PC-9 (cell line): ENCODE measurements around the gene KIAA0513. TPM values are rescaled to one million over a fixed set of nuclear protein-coding genes. Genes with fewer than 3 reads are reported as not detected.

ENCODE experiments used
- BruUV-seq: library from RNA; stranded (reverse); fragments of 400-500 nt; replicated peaks from 2 replicates; lab custom pipeline; 2021; lab: Mats Ljungman, UMichigan
- CTCF ChIA-PET: fragments of 300-600 bp; sonication (Branson Sonifier 250); formaldehyde crosslinking; loops from one replicate; lab custom pipeline; 2022; ENCODE audit warnings: antibody characterized with exemption; lab: Charles Lee
- POLR2A ChIA-PET: fragments of 300-600 bp; sonication (Branson Sonifier 250); formaldehyde crosslinking; loops from one replicate; lab custom pipeline; 2022; ENCODE audit warnings: antibody characterized with exemption; ENCODE audit not compliant: unreplicated experiment; lab: Charles Lee
- DNase-seq, 2 experiments: peaks; one replicate each; pipeline versions ENCODE4 v3.0.0 to v3.0.0-alpha.2; 2015 to 2022; ENCODE audit warnings: mixed read lengths in 1 of 2
- H2AFZ ChIP-seq: fragments of 200-600 bp; sonication (generic); 2 replicates; pipeline ENCODE4 v1.8.1; 2017; ENCODE audit warnings: antibody characterized with exemption
- H3F3A ChIP-seq: fragments of 200-600 bp; sonication (generic); 2 replicates; pipeline ENCODE4 v1.8.1; 2017; ENCODE audit warnings: antibody characterized with exemption, mild to moderate bottlenecking, low read depth; ENCODE audit not compliant: insufficient read depth
- H3K27ac ChIP-seq: fragments of 200-600 bp; sonication (generic); 2 replicates; pipeline ENCODE4 v1.6.1; 2016; ENCODE audit warnings: mixed run types
- H3K27me3 ChIP-seq: fragments of 200-600 bp; sonication (generic); 2 replicates; pipeline ENCODE4 v1.6.1; 2016; ENCODE audit warnings: low read depth, mixed run types; ENCODE audit not compliant: insufficient read depth
- H3K36me3 ChIP-seq: fragments of 200-600 bp; sonication (generic); 2 replicates; pipeline ENCODE4 v1.6.1; 2016; ENCODE audit warnings: low read depth, mixed run types
- H3K4me1 ChIP-seq: fragments of 200-600 bp; sonication (generic); replicated peaks from 2 replicates; pipeline ENCODE4 v1.6.1; 2016; ENCODE audit warnings: mixed run types; ENCODE audit not compliant: insufficient read depth
- H3K4me2 ChIP-seq: fragments of 200-600 bp; sonication (generic); 2 replicates; pipeline ENCODE4 v1.6.1; 2017; ENCODE audit warnings: mixed run types
- H3K4me3 ChIP-seq: fragments of 200-600 bp; sonication (generic); 2 replicates; pipeline ENCODE4 v1.6.1; 2016; ENCODE audit warnings: mixed run types
- H3K79me2 ChIP-seq: fragments of 200-600 bp; sonication (generic); 2 replicates; pipeline ENCODE4 v1.6.1; 2017; ENCODE audit warnings: low read depth, mixed run types
- H3K9me2 ChIP-seq: fragments of 200-600 bp; sonication (generic); 2 replicates; pipeline ENCODE4 v1.8.1; 2017; ENCODE audit warnings: mild to moderate bottlenecking; ENCODE audit not compliant: insufficient read depth
- H3K9me3 ChIP-seq: fragments of 200-600 bp; sonication (generic); 2 replicates; pipeline ENCODE4 v1.8.1; 2016; ENCODE audit warnings: low read depth; ENCODE audit not compliant: insufficient read depth
- H4K20me1 ChIP-seq: fragments of 200-600 bp; sonication (generic); 2 replicates; pipeline ENCODE4 v1.8.1; 2017; ENCODE audit not compliant: insufficient read depth
- EZH2 ChIP-seq: fragments of 200-600 bp; sonication (generic); IDR thresholded peaks from 2 replicates; pipeline ENCODE4 v1.8.0; 2017; ENCODE audit warnings: antibody characterized with exemption, low read depth
- intact Hi-C: fragments of 100-400 bp; cut with micrococcal nuclease; formaldehyde crosslinking; loops from one replicate; pipeline ENCODE4 v1.10.0; 2022; ENCODE audit not compliant: unreplicated experiment
- total RNA-seq: library from RNA; stranded (reverse); gene quantifications from 2 replicates; pipeline ENCODE4 v1.2.3, GENCODE V29; 2021
- TF ChIP-seq, protein P1 (sequence below): fragments of 200-600 bp; sonication (generic); conservative IDR thresholded peaks from 2 replicates; pipeline ENCODE4 v1.6.1; 2017; ENCODE audit warnings: mixed run types, antibody characterized with exemption, mild to moderate bottlenecking, moderate library complexity

KIAA0513 gene
- total RNA-seq, 1 experiment from 2014 or later, result 4.3 TPM

GRCh38 chr16:84992717-84993075 is 34.9 kb upstream of the KIAA0513 start:
- Histone ChIP-seq H3K27ac (peak overlapping the region; percentile 94), H4K20me1 (no peaks in the 10 kb centered on the region), H3K4me3 (no peak overlapping the region), H3F3A (peaks cover 36% of the 10 kb centered on the region), H2AFZ (no peak overlapping the region), H3K9me3 (no peaks in the 10 kb centered on the region), H3K9me2 (no peaks in the 10 kb centered on the region), H3K4me2 (no peak overlapping the region), H3K4me1 (peaks cover 43% of the 10 kb centered on the region), H3K27me3 (no peaks in the 10 kb centered on the region), H3K36me3 (peaks cover 32% of the 10 kb centered on the region), H3K79me2 (peaks cover 63% of the 10 kb centered on the region)
- BruUV-seq, result no TSS peak
- intact Hi-C loops, result loop anchor here (5.0 kb wide), 1 partner anchor 35 kb away; the partner anchor contains the start of gene KIAA0513
- DNase-seq, result no peak
- ChIA-PET POLR2A (no interaction called here), CTCF (no interaction called here)
- TF ChIP-seq, protein P1, sequence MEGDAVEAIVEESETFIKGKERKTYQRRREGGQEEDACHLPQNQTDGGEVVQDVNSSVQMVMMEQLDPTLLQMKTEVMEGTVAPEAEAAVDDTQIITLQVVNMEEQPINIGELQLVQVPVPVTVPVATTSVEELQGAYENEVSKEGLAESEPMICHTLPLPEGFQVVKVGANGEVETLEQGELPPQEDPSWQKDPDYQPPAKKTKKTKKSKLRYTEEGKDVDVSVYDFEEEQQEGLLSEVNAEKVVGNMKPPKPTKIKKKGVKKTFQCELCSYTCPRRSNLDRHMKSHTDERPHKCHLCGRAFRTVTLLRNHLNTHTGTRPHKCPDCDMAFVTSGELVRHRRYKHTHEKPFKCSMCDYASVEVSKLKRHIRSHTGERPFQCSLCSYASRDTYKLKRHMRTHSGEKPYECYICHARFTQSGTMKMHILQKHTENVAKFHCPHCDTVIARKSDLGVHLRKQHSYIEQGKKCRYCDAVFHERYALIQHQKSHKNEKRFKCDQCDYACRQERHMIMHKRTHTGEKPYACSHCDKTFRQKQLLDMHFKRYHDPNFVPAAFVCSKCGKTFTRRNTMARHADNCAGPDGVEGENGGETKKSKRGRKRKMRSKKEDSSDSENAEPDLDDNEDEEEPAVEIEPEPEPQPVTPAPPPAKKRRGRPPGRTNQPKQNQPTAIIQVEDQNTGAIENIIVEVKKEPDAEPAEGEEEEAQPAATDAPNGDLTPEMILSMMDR, result no peak
- no peak for TF ChIP-seq EZH2

GRCh38 chr16:84993926-84994325 is 33.7 kb upstream of the KIAA0513 start:
- Histone ChIP-seq H2AFZ (no peak overlapping the region), H3K27ac (peak overlapping the region; percentile 94), H3K9me2 (no peaks in the 10 kb centered on the region), H3K4me3 (peak overlapping the region; percentile 9; the same call in 1 of the 2 replicates), H3K36me3 (peaks cover 31% of the 10 kb centered on the region), H4K20me1 (no peaks in the 10 kb centered on the region), H3K4me2 (peak overlapping the region; percentile 68), H3K27me3 (no peaks in the 10 kb centered on the region), H3K9me3 (no peaks in the 10 kb centered on the region), H3F3A (peaks cover 44% of the 10 kb centered on the region), H3K4me1 (peaks cover 56% of the 10 kb centered on the region), H3K79me2 (peaks cover 75% of the 10 kb centered on the region)
- TF ChIP-seq, protein P1, result no peak
- no peak for TF ChIP-seq EZH2
- intact Hi-C loops, result loop anchor here (2.0 to 5.0 kb wide), 3 partner anchors 17 to 43 kb away; partner anchors contain the start of genes KIAA0513 and ZDHHC7
- POLR2A ChIA-PET, result no interaction called here
- CTCF ChIA-PET, result no interaction called here
- BruUV-seq, result no TSS peak
- no peak for DNase-seq

DNA sequence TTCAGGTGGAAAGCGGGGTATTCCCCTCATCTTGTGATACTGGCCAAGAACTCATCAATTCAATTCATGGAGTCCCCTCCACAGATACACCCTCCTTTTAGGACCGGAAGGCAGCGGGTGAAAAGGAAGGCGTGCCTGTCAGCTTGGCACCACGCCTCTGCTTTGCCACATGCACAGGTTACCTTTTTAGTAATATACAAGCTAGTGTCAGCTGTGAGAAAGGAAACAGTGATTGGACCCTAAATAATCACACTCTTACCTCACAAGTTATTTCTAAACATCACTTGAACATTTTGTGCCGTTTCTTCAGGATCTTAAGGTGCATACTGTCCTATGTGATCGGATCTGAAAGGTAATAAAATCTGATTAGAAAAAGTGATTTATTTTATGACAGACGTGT is 31.9 kb upstream of the KIAA0513 start:
- Histone ChIP-seq H3K9me3 (no peaks in the 10 kb centered on the region), H3K4me2 (peak overlapping the region; percentile 68), H3K79me2 (peaks cover 88% of the 10 kb centered on the region), H3K27me3 (no peaks in the 10 kb centered on the region), H2AFZ (no peak overlapping the region), H3K9me2 (no peaks in the 10 kb centered on the region), H3K4me1 (peaks cover 73% of the 10 kb centered on the region), H3F3A (peaks cover 62% of the 10 kb centered on the region), H4K20me1 (no peaks in the 10 kb centered on the region), H3K36me3 (peaks cover 23% of the 10 kb centered on the region), H3K4me3 (peak overlapping the region; percentile 5; the same call in 1 of the 2 replicates), H3K27ac (peak overlapping the region; percentile 94)
- POLR2A ChIA-PET, result no interaction called here
- no peak for DNase-seq
- TF ChIP-seq, protein P1, result no peak
- no peak for TF ChIP-seq EZH2
- BruUV-seq, result no TSS peak
- intact Hi-C loops, result loop anchor here (2.0 to 5.0 kb wide), 3 partner anchors 15 to 493 kb away; partner anchors contain the start of genes MEAK7 and ZDHHC7
- CTCF ChIA-PET, result no interaction called here
